GM19463 (cell line): ENCODE results near the gene SRGAP2B.
A peak's percentile ranks its signal among the peaks of the same experiment; 100 is the strongest.
"Not testable (repeated sequence)": the region's sequence is repeated elsewhere in the genome, so short reads cannot be mapped to it uniquely, and the experiment has no call there.

Source experiments
- ATAC-seq: cut with Tn5 transposase; IDR thresholded peaks from one replicate; pipeline ENCODE4 v1.9.1; 2021; ENCODE audit warnings: mild to moderate bottlenecking, moderate library complexity; ENCODE audit not compliant: unreplicated experiment

SRGAP2B gene

GRCh38 chr1:144961604-144962583 lies 133.2 kb downstream of the SRGAP2B start:
- ATAC-seq, result not testable (repeated sequence)

DNA sequence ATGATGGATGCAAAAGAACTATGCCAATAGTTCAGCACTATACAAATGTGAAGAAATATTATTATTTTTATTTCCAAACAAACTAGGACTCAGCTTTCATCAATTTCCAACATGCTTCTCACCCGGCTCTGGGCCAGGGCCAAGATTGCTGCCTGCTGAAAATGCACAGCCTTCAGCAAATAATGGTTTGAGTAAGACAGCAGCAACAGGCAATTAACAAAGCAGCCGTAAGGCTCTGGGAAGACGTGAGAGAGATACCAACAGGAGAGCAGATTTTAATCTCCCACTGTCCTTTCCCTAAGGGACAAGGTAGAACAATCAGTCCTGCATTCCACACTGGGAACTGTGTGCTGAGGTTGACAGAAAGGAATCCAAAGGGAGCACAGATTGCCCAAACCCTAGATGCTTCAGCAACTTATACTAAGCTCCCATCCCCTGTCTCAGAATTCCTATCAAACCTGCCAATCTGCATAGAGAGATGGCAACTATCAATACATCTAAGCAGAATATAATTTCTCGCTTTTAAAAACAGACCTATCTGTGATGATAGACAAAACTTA lies 134.1 kb downstream of the SRGAP2B start:
- ATAC-seq, result not testable (repeated sequence)

DNA sequence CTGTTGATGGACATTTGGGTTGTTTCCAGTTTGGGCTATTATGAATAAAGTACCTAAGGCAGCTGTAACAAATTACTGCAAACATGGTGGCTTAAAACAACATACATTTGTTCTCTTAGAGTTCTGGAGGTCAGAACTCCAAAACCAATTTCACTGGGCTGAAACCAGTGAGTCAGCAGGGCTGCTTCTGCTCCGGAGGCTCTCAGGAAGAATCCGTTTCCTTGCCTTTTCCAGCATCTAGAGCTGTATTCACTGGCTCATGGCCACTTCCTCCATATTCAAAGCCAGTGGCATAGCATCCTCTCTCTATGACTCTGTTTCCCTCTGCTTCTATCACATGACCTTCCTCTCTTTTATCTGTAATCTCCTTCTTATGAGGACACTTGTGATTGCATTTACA lies 146.7 kb downstream of the SRGAP2B start:
- ATAC-seq, result not testable (repeated sequence)

GRCh38 chr1:144947495-144947894 lies 147.6 kb downstream of the SRGAP2B start:
- not testable (repeated sequence) for ATAC-seq

GRCh38 chr1:144946525-144947480 lies 148.3 kb downstream of the SRGAP2B start:
- not testable (repeated sequence) for ATAC-seq

GRCh38 chr1:144941710-144942109 lies 153.4 kb downstream of the SRGAP2B start:
- peak; percentile 69 for ATAC-seq

GRCh38 chr1:144940054-144940453 lies 155.1 kb downstream of the SRGAP2B start:
- peak; percentile 80 for ATAC-seq

- not testable (repeated sequence) for ATAC-seq
Measured at GRCh38 chr1:144938627-144939026, 156.5 kb downstream of the SRGAP2B start.

- ATAC-seq, result not testable (repeated sequence)
Measured at GRCh38 chr1:144936186-144936732, 158.9 kb downstream of the SRGAP2B start.

DNA sequence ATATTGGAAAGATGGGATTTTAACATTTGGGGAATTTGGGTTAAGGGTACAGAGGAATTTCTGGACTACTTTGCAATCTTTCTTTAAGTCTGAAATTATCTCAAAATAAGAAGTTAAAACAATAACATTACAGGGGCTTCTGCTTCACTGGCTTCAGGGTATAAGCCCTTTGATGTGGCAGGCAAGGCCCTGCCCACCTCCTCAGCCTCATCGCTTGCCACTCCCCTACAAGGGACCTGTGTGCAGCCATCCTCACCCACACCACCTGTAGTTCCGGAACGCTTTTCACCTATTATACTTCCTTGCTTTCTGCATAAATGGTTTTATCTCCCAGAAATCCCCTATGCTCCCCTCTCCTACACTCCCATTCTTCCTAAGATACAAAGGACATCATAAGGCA lies 159.8 kb downstream of the SRGAP2B start:
- ATAC-seq, result not testable (repeated sequence)

- ATAC-seq, result not testable (repeated sequence)
Measured at GRCh38 chr1:144933014-144933413, 162.1 kb downstream of the SRGAP2B start.

GRCh38 chr1:144932153-144932552 lies 163.0 kb downstream of the SRGAP2B start:
- ATAC-seq, result not testable (repeated sequence)

GRCh38 chr1:144931553-144931952 lies 163.6 kb downstream of the SRGAP2B start:
- not testable (repeated sequence) for ATAC-seq

- not testable (repeated sequence) for ATAC-seq
Measured at GRCh38 chr1:144930085-144930777, 164.9 kb downstream of the SRGAP2B start.

GRCh38 chr1:144927292-144927691 lies 167.8 kb downstream of the SRGAP2B start:
- ATAC-seq, result not testable (repeated sequence)

GRCh38 chr1:144923640-144924039 lies 171.5 kb downstream of the SRGAP2B start:
- not testable (repeated sequence) for ATAC-seq

DNA sequence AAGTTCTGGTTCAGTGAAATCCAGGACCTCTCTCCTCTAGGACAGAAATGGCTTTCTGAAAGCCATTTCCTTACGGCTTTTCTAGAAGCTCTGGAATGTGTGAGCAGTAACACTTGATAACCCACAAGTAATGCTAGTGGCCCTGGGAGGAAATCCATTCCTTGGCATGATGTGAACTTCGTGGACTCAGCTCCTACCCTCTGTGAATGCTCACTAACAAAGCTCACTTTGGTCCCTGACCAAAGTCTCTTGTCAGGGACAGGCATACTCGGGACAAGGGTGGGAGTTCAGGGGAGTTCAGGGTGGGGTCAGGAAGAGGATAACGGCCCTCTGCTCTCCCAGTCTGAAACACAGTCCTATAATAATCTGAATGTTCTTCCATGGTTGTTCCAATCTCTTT lies 172.3 kb downstream of the SRGAP2B start:
- ATAC-seq, result not testable (repeated sequence)

DNA sequence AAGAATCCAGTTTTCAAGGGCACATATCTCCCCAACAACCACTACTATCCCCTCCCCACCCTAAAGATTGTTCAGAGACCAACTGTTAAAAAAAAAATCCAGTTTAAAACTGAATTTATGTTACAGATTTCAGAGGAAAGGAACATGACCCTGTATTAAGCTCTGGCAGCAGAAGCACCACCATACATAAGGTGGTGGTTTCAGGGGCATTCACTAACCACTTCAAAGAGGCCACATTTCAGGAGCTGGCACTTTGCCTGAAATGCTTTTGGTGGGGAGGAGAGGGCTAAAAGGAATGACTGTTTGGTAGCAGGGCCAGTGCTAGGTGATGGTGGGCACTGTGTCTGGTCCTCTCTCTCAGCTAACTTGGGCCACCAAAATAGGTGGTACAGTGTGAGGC lies 176.0 kb downstream of the SRGAP2B start:
- ATAC-seq, result not testable (repeated sequence)

DNA sequence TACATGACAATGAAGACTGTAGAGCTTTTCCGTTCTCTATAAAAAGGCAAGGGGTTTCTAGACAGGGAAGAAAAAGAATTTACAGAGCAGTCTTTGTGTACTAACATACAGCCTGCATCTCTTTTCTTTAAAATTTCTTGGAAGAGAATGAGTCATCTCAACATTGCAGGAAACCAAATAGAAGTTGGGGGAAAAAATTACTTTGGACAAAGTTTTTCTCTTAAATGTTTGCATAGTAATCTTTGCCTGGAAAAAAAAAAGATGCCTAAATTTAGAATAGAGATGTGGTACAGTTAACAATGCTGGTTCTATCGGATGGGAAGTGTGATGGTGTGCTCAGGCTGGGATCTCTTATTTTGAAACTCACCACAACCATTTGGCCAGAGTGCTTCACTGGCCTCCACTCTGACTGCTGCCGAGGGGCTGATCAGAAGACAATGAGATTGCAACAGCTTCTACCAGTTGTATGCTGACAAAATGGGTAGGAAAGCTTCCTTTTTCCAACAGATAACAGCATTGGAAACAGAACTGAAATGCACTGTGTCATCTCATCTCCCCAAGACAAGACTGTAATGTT lies 177.0 kb downstream of the SRGAP2B start:
- not testable (repeated sequence) for ATAC-seq
